ENCODE data around the gene CYP27B1. TPM values are rescaled to one million over a fixed set of nuclear protein-coding genes. Genes with fewer than 3 reads are reported as not detected.

The CYP27B1 gene
- total and polyA plus RNA-seq, 10 of the 15 experiments (the other 5 are each of a cell fraction or from before 2014, with no cell fraction given) = 0.10 to 2.7 (median 1.1) TPM

- TF ChIP-seq BRCA1 (IDR thresholded peaks at IDR 0.05; ENCODE audit: low read depth, low read length) (no peak), SRF (IDR thresholded peaks at IDR 0.05; ENCODE audit: low read depth in 2 of 2, low read length in 2 of 2) (no peak), GABPA (IDR thresholded peaks at IDR 0.05; ENCODE audit: low read depth) (no peak)
Observed at GRCh38 chr12:57813971-57814772, 47.3 kb upstream of the CYP27B1 start (continued).

- SMC1A ChIA-PET (ENCODE audit: uncharacterized antibody, unreplicated experiment) = interaction anchor here (1.6 kb wide), 1 partner anchor 14 kb away, joined by 4 read pairs; no protein-coding TSS in a partner anchor
- ATAC-seq (no peak), FAIRE-seq (no peak), DNase-seq (ENCODE audit: low read depth, low spot score) (no peak)
- Histone ChIP-seq H3K27me3 (replicated peaks in 1 of 2; ENCODE audit: control insufficient read depth in 2 of 2, insufficient read depth in 2 of 2, low read length in 1 of 2) (no peaks in the 10 kb centered on the region), H3K9ac (ENCODE audit: control insufficient read depth, insufficient read depth, low read length) (no peak overlapping the region), H3K79me2 (ENCODE audit: control insufficient read depth, insufficient read depth, low read length) (no peaks in the 10 kb centered on the region), H2AFZ (ENCODE audit: control insufficient read depth, low read depth, low read length) (no peak overlapping the region), H3K9me3 (replicated peaks; ENCODE audit: control insufficient read depth, insufficient read depth, low read length) (no peaks in the 10 kb centered on the region), H3K4me2 (ENCODE audit: control insufficient read depth, insufficient read depth) (no peak overlapping the region), H3K4me3 (no peak overlapping the region), H3K27ac (ENCODE audit: control insufficient read depth, insufficient read depth) (no peak overlapping the region), H3K36me3 (ENCODE audit: control insufficient read depth in 2 of 2, insufficient read depth in 2 of 2, low read length in 1 of 2) (no peaks in the 10 kb centered on the region; a peak in 1 of 4 replicates), H3K4me1 (ENCODE audit: control insufficient read depth, insufficient read depth, low read length) (no peaks in the 10 kb centered on the region), H4K20me1 (ENCODE audit: control insufficient read depth, insufficient read depth) (no peaks in the 10 kb centered on the region)
- TF ChIP-seq SKIL (IDR thresholded peaks at IDR 0.05; ENCODE audit: low read depth, poor library complexity, severe bottlenecking) (no peak), STAT3 (IDR thresholded peaks at IDR 0.05; ENCODE audit: low read depth, low read length) (no peak), ZBED1 (IDR thresholded peaks at IDR 0.05; ENCODE audit: borderline replicate concordance) (no peak)
- RAD21 ChIA-PET (ENCODE audit: unreplicated experiment) = interaction anchor here (1.5 kb wide), 1 partner anchor 30 kb away, joined by 3 read pairs; the partner anchor contains the start of gene TSFM
- in situ Hi-C loops (cut with MboI) (no loop called here), intact Hi-C loops (cut with micrococcal nuclease; ENCODE audit: unreplicated experiment) (no loop called here)
- no TSS peak for BruUV-seq (replicated peaks)
- POLR2A ChIA-PET = interaction anchor here (0.5 kb wide), 1 partner anchor 8 kb away, joined by 3 read pairs; no protein-coding TSS in a partner anchor
- WGBS (ENCODE audit: insufficient coverage, insufficient replicate concordance, low lambda C conversion rate, missing lambda C conversion rate) = 68% methylated on average over 14 of the region's 14 CpGs
- CTCF ChIA-PET = interaction anchor here (0.5 to 1.1 kb wide), 4 partner anchors 10 to 27 kb away, joined by 3 to 5 read pairs (median 4); no protein-coding TSS in a partner anchor
Observed at GRCh38 chr12:57813111-57813970, 46.5 kb upstream of the CYP27B1 start.

All from GM12878 (cell line).